ENCODE data around the gene SLC7A6OS. TPM values are rescaled to one million over a fixed set of nuclear protein-coding genes. Genes with fewer than 3 reads are reported as not detected.

The SLC7A6OS gene

DNA sequence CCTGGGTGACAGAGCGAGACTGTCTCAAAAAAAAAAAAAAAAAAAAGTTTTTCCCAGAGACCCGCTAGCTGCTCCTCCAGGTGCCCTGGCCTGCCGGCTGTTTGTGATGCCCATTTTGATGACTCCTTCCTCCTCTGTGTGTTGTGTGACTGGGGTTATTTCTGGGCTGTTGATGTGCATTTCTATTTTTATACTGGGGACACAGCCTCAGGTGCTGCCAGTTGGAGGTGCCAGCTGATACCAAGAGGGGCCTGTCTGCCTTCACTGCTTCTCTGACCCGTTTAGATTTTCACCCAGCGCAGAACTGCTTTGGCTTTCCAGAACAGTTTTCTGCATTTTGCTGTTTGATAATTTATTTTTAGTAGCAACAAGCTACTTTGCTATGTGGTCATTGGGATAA, 58.9 kb downstream of the SLC7A6OS start:
- WGBS = 95% methylated on average over 5 of the region's 5 CpGs
- Histone ChIP-seq H3K36me3 (ENCODE audit: control insufficient read depth in 1 of 2, insufficient read depth in 2 of 2, low read depth in 1 of 2, low read length in 2 of 2) (peaks cover 64 to 66% of the 10 kb centered on the region in 2 experiments), H3K4me1 (ENCODE audit: control insufficient read depth, insufficient read depth, low read depth, low read length) (peaks cover 7% of the 10 kb centered on the region), H2BK12ac (ENCODE audit: low read length in 2 of 2) (no peak overlapping the region), H3K27me3 (ENCODE audit: control insufficient read depth in 1 of 2, insufficient read depth in 1 of 2, low read length in 2 of 2) (no peaks in the 10 kb centered on the region), H3K79me1 (replicated peaks; ENCODE audit: low read length, poor library complexity, severe bottlenecking) (peaks cover 34% of the 10 kb centered on the region), H4K8ac (ENCODE audit: low read length) (no peak overlapping the region), H2BK5ac (ENCODE audit: low read depth, low read length, poor library complexity, severe bottlenecking) (no peak overlapping the region), H3K9ac (ENCODE audit: low read length) (no peak overlapping the region), H3K14ac (ENCODE audit: low read length in 2 of 2) (no peak overlapping the region), H3K18ac (ENCODE audit: low read depth in 1 of 2, low read length in 2 of 2) (no peak overlapping the region), H2AK5ac (ENCODE audit: low read length, severe bottlenecking) (no peak overlapping the region), H3K4me2 (ENCODE audit: low read length, poor library complexity, severe bottlenecking) (no peak overlapping the region), H2BK15ac (ENCODE audit: low read depth, poor library complexity, severe bottlenecking) (no peak overlapping the region), H3K4ac (ENCODE audit: low read depth in 1 of 2, low read length in 2 of 2) (no peak overlapping the region), H2AFZ (ENCODE audit: low read depth, low read length) (no peak overlapping the region), H3K23ac (ENCODE audit: low read length in 2 of 2) (no peak overlapping the region), H2BK120ac (ENCODE audit: low read depth, low read length) (no peak overlapping the region), H3K9me3 (ENCODE audit: control insufficient read depth, low read length) (no peaks in the 10 kb centered on the region), H3K4me3 (ENCODE audit: insufficient read depth in 1 of 2, low read depth in 1 of 2, low read length in 2 of 2) (no peak overlapping the region), H4K91ac (ENCODE audit: low read length) (no peak overlapping the region), H3K27ac (ENCODE audit: low read length, poor library complexity, severe bottlenecking) (no peak overlapping the region)
- DNase-seq = no peak

DNA sequence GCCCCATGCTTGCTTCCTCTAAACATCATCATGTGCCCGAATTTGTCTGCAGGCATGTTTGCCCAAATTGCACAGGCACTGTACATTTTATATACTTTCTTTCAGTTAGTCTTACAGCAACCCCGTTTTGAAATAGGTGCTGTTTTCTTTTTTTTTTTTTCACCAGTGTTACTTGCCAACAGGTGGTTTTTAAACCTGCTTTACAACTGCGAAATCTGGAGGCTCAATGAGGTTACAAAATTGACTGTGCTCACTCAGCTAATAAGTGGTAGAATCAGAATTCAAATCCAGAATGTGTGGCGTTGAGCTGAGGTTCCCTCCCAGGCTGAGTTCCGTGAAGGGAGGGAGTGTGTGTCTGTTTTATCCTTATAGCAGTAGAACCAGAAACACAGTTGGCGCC, 59.8 kb downstream of the SLC7A6OS start:
- Histone ChIP-seq H3K4me3 (ENCODE audit: insufficient read depth in 1 of 2, low read depth in 1 of 2, low read length in 2 of 2) (no peak overlapping the region), H2BK5ac (ENCODE audit: low read depth, low read length, poor library complexity, severe bottlenecking) (no peak overlapping the region), H3K18ac (ENCODE audit: low read depth in 1 of 2, low read length in 2 of 2) (no peak overlapping the region), H3K4me2 (ENCODE audit: low read length, poor library complexity, severe bottlenecking) (no peak overlapping the region), H3K23ac (ENCODE audit: low read length in 2 of 2) (no peak overlapping the region), H2BK120ac (ENCODE audit: low read depth, low read length) (no peak overlapping the region), H4K8ac (ENCODE audit: low read length) (no peak overlapping the region), H3K4ac (ENCODE audit: low read depth in 1 of 2, low read length in 2 of 2) (no peak overlapping the region), H3K14ac (ENCODE audit: low read length in 2 of 2) (no peak overlapping the region), H2BK15ac (ENCODE audit: low read depth, poor library complexity, severe bottlenecking) (no peak overlapping the region), H3K4me1 (ENCODE audit: control insufficient read depth, insufficient read depth, low read depth, low read length) (peaks cover 15% of the 10 kb centered on the region), H3K27ac (ENCODE audit: low read length, poor library complexity, severe bottlenecking) (no peak overlapping the region), H3K9me3 (ENCODE audit: control insufficient read depth, low read length) (no peaks in the 10 kb centered on the region), H2AK5ac (ENCODE audit: low read length, severe bottlenecking) (no peak overlapping the region), H4K91ac (ENCODE audit: low read length) (no peak overlapping the region), H3K27me3 (ENCODE audit: control insufficient read depth in 1 of 2, insufficient read depth in 1 of 2, low read length in 2 of 2) (no peaks in the 10 kb centered on the region), H2BK12ac (ENCODE audit: low read length in 2 of 2) (no peak overlapping the region), H3K79me1 (replicated peaks; ENCODE audit: low read length, poor library complexity, severe bottlenecking) (peaks cover 42% of the 10 kb centered on the region), H3K9ac (ENCODE audit: low read length) (no peak overlapping the region), H3K36me3 (ENCODE audit: control insufficient read depth in 1 of 2, insufficient read depth in 2 of 2, low read depth in 1 of 2, low read length in 2 of 2) (peaks cover 62% of the 10 kb centered on the region in 2 experiments), H2AFZ (ENCODE audit: low read depth, low read length) (no peak overlapping the region)
- DNase-seq = no peak
- 98% methylated on average over 6 of the region's 6 CpGs for WGBS

DNA sequence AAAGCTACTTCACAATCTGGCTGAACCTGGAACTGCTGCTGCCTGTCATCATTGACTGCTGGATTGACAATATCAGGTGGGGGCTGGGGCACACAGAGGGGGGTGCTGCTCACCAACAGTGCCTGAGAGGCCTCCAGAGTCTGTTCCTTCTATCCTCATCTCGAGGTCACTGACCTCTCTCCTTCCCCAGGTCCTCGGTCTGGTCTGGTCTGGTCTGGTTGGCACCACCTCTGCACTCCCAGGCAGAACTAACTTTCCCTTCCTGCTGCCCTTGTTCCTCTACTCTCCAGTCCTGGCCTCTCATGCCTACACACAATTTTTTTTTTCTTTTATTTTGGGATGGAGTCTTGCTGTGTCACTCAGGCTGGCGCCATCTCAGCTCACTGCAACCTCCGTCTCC, 61.4 kb downstream of the SLC7A6OS start:
- H4K8ac ChIP-seq (ENCODE audit: low read length) = no peak overlapping the region
- no peaks in the 10 kb centered on the region for H3K9me3 ChIP-seq (ENCODE audit: control insufficient read depth, low read length)

More for the DNA sequence above, 61.4 kb downstream of the SLC7A6OS start:
- Histone ChIP-seq H3K9ac (ENCODE audit: low read length) (no peak overlapping the region), H3K27ac (ENCODE audit: low read length, poor library complexity, severe bottlenecking) (no peak overlapping the region), H2BK12ac (ENCODE audit: low read length in 2 of 2) (no peak overlapping the region), H2AFZ (ENCODE audit: low read depth, low read length) (no peak overlapping the region), H2BK120ac (ENCODE audit: low read depth, low read length) (no peak overlapping the region), H3K4me3 (ENCODE audit: insufficient read depth in 1 of 2, low read depth in 1 of 2, low read length in 2 of 2) (no peak overlapping the region), H4K91ac (ENCODE audit: low read length) (no peak overlapping the region), H3K23ac (ENCODE audit: low read length in 2 of 2) (no peak overlapping the region), H3K27me3 (ENCODE audit: control insufficient read depth in 1 of 2, insufficient read depth in 1 of 2, low read length in 2 of 2) (no peaks in the 10 kb centered on the region), H3K18ac (ENCODE audit: low read depth in 1 of 2, low read length in 2 of 2) (no peak overlapping the region), H2BK15ac (ENCODE audit: low read depth, poor library complexity, severe bottlenecking) (no peak overlapping the region), H3K36me3 (ENCODE audit: control insufficient read depth in 1 of 2, insufficient read depth in 2 of 2, low read depth in 1 of 2, low read length in 2 of 2) (peaks cover 46 to 47% of the 10 kb centered on the region in 2 experiments), H3K4me1 (ENCODE audit: control insufficient read depth, insufficient read depth, low read depth, low read length) (peaks cover 24% of the 10 kb centered on the region), H3K79me1 (replicated peaks; ENCODE audit: low read length, poor library complexity, severe bottlenecking) (peaks cover 39% of the 10 kb centered on the region), H2AK5ac (ENCODE audit: low read length, severe bottlenecking) (no peak overlapping the region), H3K4ac (ENCODE audit: low read depth in 1 of 2, low read length in 2 of 2) (no peak overlapping the region), H2BK5ac (ENCODE audit: low read depth, low read length, poor library complexity, severe bottlenecking) (no peak overlapping the region), H3K4me2 (ENCODE audit: low read length, poor library complexity, severe bottlenecking) (no peak overlapping the region), H3K14ac (ENCODE audit: low read length in 2 of 2) (no peak overlapping the region)
- 96% methylated on average over 4 of the region's 4 CpGs for WGBS
- DNase-seq = no peak

Small RNAs within 50 kb of the gene (small RNA-seq; reads per million reads assigned to genes)
- gene RNU4-30P (ENCODE audit: low read depth) = not detected
- not detected for gene RNU6-1262P (ENCODE audit: low read depth)
